Gastroesophageal sphincter (tissue), 4 donors: ENCODE measurements around the gene CTCF. TPM values are rescaled to one million over a fixed set of nuclear protein-coding genes. Genes with fewer than 3 reads are reported as not detected.

Source experiments
- ATAC-seq: fragments of 150-250 bp; one replicate; pipeline ENCODE4 v1.9.1; 2016; ENCODE audit warnings: mild to moderate bottlenecking, moderate library complexity
- H3K27ac ChIP-seq, 4 donors: fragments of 200-600 bp; sonication (generic) in 3 of 4; 1 replicate in 3 of 4; 2 replicates in 1 of 4; pipeline ENCODE4 v1.5.1; 2016 to 2019
- H3K27me3 ChIP-seq: fragments of 200-600 bp; sonication (generic); one replicate; pipeline ENCODE4 v1.5.1; 2019
- H3K36me3 ChIP-seq, 2 donors: fragments of 200-600 bp; sonication (generic); one replicate each; pipeline ENCODE4 v1.5.1; 2019; ENCODE audit warnings: control low read depth in 1 of 2
- H3K4me1 ChIP-seq, 3 donors: fragments of 200-600 bp; sonication (generic); 1 replicate in 2 of 3; 2 replicates in 1 of 3; pipeline ENCODE4 v1.5.1; 2016 to 2019; ENCODE audit warnings: control low read depth in 2 of 3
- H3K4me3 ChIP-seq, 2 donors: fragments of 200-600 bp; sonication (generic); one replicate each; pipeline ENCODE4 v1.5.1; 2019; ENCODE audit warnings: mild to moderate bottlenecking in 1 of 2, moderate library complexity in 1 of 2
- H3K9me3 ChIP-seq, 3 donors: fragments of 200-600 bp; sonication (generic); one replicate each; pipeline ENCODE4 v1.5.1; 2017 to 2019; ENCODE audit warnings: control low read depth in 2 of 3
- EP300 ChIP-seq: sonication (generic); formaldehyde crosslinking; IDR thresholded peaks from one replicate; pipeline ENCODE4 v1.6.1; 2017; ENCODE audit warnings: antibody characterized with exemption, mild to moderate bottlenecking
- POLR2A ChIP-seq, 2 donors: fragments of 450-650 bp; IDR thresholded peaks; one replicate each; pipeline ENCODE4 v1.6.1; 2017; ENCODE audit warnings: antibody characterized with exemption in 2 of 2, mild to moderate bottlenecking in 2 of 2, moderate library complexity in 1 of 2
- POLR2AphosphoS5 ChIP-seq: sonication (generic); formaldehyde crosslinking; IDR thresholded peaks from one replicate; pipeline ENCODE4 v1.6.1; 2017; ENCODE audit warnings: antibody characterized with exemption
- WGBS, 2 donors: methylation state at CpG; one replicate each; pipeline ENCODE4 v1.1.5; 2018; ENCODE audit warnings: low coverage in 1 of 2; 5-methylcytosine and 5-hydroxymethylcytosine counted together
- total RNA-seq, 4 donors: library from RNA; depleted of rRNA; stranded (reverse); fragments of >200 nt; gene quantifications; one replicate each; pipeline ENCODE4 v1.1.0, GENCODE V29; 2016
- TF ChIP-seq, protein P1 (sequence below), 4 experiments: fragments of 200-600 bp in 2 of 4; fragments of 450-650 bp in 2 of 4; sonication (generic) in 1 of 4; IDR thresholded peaks; one replicate each; pipeline ENCODE4 v1.5.1; 2017 to 2019; ENCODE audit warnings: antibody characterized with exemption in 4 of 4, mild to moderate bottlenecking in 2 of 4, moderate library complexity in 2 of 4

CTCF gene
- total RNA-seq, 4 donors from 2014 or later: 26.4 to 44.8 (median 41.4) TPM

DNA sequence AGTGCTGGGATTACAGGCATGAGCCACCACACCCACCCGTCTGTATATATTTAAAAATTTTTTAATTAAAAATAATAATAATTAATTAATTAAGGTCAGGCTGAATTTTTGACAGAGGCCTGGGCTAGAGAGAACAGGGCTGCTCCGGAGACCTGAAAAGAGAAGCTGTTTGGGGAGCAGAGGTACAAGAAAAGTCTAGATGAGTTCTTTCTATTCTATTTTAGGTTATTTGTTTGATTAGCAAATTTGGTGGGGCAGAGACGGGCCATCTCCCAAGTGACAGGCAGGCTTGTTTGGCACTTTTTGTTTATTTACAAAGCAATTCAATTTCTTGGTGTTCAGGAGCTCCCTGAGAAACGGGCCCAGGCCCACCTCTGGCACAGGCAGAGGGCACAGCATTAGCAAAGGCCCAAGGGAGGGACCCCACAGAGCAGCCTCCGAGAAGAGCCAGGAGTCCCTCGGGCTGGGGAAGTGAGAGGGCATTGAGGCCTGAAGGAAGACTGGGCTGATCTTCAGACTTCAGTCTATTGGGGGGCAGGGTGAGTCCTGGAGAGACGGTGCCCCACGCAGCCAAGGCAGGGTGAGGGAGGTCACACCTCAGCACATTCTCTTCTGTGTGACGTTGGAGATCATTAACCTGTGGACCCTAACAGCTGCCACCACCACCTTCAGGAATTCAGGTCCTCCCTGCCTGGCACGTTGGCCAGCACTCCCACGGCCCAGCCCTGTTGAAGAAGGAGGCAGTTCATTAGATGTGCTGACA lies 44.5 kb upstream of the CTCF start:
- no peak for ATAC-seq
- WGBS, 2 donors: 71 to 92% methylated on average over 2 to 6 of the region's 11 CpGs
- no peaks in the 10 kb centered on the region for H3K9me3 ChIP-seq
- no peaks in the 10 kb centered on the region for H3K27me3 ChIP-seq
- H3K36me3 ChIP-seq: no peaks in the 10 kb centered on the region
- no peak overlapping the region for H3K4me3 ChIP-seq
- no peak for TF ChIP-seq POLR2A (IDR thresholded peaks at IDR 0.05)
- TF ChIP-seq EP300: no peak
- TF ChIP-seq, protein P1, sequence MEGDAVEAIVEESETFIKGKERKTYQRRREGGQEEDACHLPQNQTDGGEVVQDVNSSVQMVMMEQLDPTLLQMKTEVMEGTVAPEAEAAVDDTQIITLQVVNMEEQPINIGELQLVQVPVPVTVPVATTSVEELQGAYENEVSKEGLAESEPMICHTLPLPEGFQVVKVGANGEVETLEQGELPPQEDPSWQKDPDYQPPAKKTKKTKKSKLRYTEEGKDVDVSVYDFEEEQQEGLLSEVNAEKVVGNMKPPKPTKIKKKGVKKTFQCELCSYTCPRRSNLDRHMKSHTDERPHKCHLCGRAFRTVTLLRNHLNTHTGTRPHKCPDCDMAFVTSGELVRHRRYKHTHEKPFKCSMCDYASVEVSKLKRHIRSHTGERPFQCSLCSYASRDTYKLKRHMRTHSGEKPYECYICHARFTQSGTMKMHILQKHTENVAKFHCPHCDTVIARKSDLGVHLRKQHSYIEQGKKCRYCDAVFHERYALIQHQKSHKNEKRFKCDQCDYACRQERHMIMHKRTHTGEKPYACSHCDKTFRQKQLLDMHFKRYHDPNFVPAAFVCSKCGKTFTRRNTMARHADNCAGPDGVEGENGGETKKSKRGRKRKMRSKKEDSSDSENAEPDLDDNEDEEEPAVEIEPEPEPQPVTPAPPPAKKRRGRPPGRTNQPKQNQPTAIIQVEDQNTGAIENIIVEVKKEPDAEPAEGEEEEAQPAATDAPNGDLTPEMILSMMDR (IDR thresholded peaks at IDR 0.05): no peak
- no peak for TF ChIP-seq POLR2AphosphoS5
- H3K27ac ChIP-seq: no peak overlapping the region
- H3K4me1 ChIP-seq: peaks cover 0 to 15% (median 4%) of the 10 kb centered on the region in 3 donors

DNA sequence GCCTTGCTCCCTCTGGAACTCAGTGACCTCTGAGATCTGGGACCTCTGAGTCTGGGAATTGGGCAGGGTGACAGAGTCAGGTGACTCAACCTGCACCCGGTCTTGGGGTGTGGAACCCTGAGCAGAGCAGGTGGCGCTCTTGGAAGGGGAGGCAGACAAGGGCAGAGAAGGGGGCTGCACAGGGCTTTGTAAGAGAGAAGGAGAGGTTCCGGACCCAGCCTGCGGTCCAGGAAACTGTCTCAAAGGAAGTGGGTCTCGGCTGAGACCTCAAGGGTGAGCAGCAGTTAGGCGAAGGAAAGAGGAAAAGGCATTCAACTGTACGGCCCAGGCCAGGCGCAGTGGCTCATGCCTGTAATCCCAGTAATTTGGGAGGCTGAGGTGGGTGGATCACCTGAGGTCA lies 43.6 kb upstream of the CTCF start:
- Histone ChIP-seq H3K27me3 (no peaks in the 10 kb centered on the region), H3K36me3 (no peaks in the 10 kb centered on the region), H3K4me3 (no peak overlapping the region), H3K9me3 (no peaks in the 10 kb centered on the region), H3K27ac (no peak overlapping the region), H3K4me1 (peaks cover 0 to 15% (median 4%) of the 10 kb centered on the region in 3 donors)
- 76 to 86% methylated on average over 1 to 5 of the region's 8 CpGs for WGBS, 2 donors
- ATAC-seq: no peak
- TF ChIP-seq EP300: no peak

DNA sequence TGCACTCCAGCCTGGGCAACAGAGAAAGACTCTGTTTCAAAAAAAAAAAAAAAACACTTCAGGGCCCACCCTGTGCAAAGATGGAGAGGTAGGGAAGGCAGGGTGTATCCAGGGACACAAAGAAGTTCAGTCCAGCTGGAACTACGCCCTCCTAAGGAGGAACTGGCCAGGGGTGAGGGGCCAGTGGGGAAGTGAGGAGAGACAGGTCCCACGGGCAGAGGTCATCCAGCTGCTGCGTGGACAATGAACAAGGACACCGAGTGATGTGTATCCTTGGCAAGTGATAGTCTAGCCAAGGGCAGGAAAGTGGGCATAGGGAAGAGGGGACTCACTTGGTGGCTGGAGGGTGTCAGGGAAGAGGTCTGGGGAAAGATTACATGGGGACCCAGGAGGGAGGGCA lies 43.1 kb upstream of the CTCF start:
- Histone ChIP-seq H3K27me3 (no peaks in the 10 kb centered on the region), H3K4me3 (no peak overlapping the region), H3K36me3 (no peaks in the 10 kb centered on the region), H3K9me3 (no peaks in the 10 kb centered on the region), H3K4me1 (peaks cover 0 to 15% (median 4%) of the 10 kb centered on the region in 3 donors), H3K27ac (no peak overlapping the region)
- 59 to 70% methylated on average over 2 to 4 of the region's 4 CpGs for WGBS, 2 donors
- no peak for ATAC-seq
- TF ChIP-seq POLR2AphosphoS5: no peak
- no peak for TF ChIP-seq EP300
- TF ChIP-seq, protein P1 (IDR thresholded peaks at IDR 0.05): no peak
- no peak for TF ChIP-seq POLR2A (IDR thresholded peaks at IDR 0.05)

DNA sequence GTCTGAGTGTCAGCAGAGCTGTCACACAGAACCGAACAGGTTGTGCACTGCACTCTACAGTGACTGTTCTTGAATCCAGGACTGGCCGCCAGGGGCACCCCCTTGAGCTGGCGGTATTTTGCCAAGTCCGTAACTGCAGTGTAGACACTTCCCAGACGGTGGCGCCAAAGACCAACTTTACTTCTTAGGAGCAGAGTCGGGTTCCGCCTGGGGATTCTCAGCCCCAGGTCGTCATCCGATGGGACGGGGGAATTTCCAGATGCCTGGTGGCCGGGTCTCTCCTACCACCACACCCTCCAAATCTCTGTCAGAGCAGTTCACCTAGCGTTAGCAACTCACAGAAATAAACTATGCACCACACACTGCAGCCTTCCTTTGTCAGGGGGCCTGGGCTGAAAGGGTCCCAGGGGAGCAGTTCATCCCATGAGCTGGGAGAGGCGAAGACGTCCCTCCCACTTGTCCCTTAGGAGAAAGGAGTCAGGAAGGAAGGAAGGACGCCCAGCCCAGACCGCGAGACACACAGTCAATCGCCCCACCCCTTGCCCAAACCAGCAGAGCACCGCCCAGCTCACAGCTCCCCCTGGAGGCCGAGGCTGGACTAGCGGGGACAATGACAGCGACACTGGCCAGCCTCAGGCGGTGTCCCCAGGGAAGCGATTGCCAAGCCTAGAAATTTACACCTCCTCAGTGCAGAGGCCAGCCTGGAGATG lies 41.1 kb upstream of the CTCF start:
- WGBS, 2 donors: 0% methylated on average over 1 to 3 of the region's 25 CpGs
- ATAC-seq: peak; percentile 93
- peaks cover 0 to 11% (median 4%) of the 10 kb centered on the region in 3 donors for H3K4me1 ChIP-seq
- peak overlapping the region; percentile 19 to 51 for H3K4me3 ChIP-seq
- no peaks in the 10 kb centered on the region for H3K9me3 ChIP-seq
- no peaks in the 10 kb centered on the region for H3K27me3 ChIP-seq
- TF ChIP-seq POLR2AphosphoS5 (peak; percentile 61), POLR2A (IDR thresholded peaks at IDR 0.05) (peak in 1 of 2 donors; percentile 18), EP300 (no peak)
- TF ChIP-seq, protein P1 (IDR thresholded peaks at IDR 0.05): peak; percentile 69 to 99 (median 95)
- H3K27ac ChIP-seq: peak overlapping the region; percentile 79 to 99 (median 90)
- no peaks in the 10 kb centered on the region for H3K36me3 ChIP-seq

DNA sequence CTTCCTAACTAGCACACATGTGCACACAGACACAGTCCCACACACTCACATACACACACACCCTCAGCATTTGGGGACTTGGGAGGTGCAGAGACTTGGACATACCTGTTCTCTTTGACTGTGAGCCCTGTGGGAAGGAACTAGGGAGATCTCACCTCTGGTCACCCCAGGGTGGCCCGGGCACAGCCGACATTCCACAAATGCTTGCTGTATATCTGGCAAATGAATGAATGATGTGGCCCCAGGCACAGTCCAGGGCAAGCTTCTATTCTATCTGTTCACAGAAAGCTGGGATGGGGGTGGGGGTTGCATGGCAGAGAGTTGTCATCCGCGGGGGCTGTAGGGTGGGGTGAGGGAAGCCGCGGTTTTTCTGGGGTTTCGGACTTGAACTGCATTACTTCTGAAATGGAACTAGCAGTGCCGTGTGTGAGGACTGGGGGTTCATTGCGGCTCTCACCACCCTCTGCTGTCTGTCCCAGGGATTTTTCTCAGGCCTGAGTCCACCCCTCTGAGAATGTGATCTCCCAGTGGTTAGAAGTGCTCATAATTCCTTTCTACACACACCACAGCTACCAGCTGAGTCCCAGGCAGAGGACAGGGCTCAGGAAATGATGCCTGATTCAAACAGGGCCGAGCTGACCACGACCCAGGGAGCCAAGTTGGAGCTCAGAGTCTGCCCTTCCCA lies 37.0 kb upstream of the CTCF start:
- Histone ChIP-seq H3K27ac (no peak overlapping the region), H3K27me3 (no peaks in the 10 kb centered on the region), H3K4me1 (peaks cover 0 to 21% (median 11%) of the 10 kb centered on the region in 3 donors), H3K9me3 (no peaks in the 10 kb centered on the region), H3K4me3 (no peak overlapping the region), H3K36me3 (no peaks in the 10 kb centered on the region)
- TF ChIP-seq, protein P1 (IDR thresholded peaks at IDR 0.05): no peak
- no peak for TF ChIP-seq POLR2A (IDR thresholded peaks at IDR 0.05)
- no peak for TF ChIP-seq POLR2AphosphoS5
- no peak for TF ChIP-seq EP300
- WGBS, 2 donors: 57% methylated on average over 5 of the region's 11 CpGs; no CpG with 5 or more reads in 1 of the 2 donors
- no peak for ATAC-seq
